ENCODE measurements around the gene EFNA5.
"Not testable (repeated sequence)": the region's sequence is repeated elsewhere in the genome, so short reads cannot be mapped to it uniquely, and the experiment has no call there.

Gene EFNA5

GRCh38 chr5:107365320-107366109 lies 305.2 kb downstream of the EFNA5 start:
- DNase-seq (ENCODE audit: low spot score): no peak

GRCh38 chr5:107364443-107365319 lies 306.1 kb downstream of the EFNA5 start:
- DNase-seq (ENCODE audit: low spot score): no peak

- no peak for DNase-seq (ENCODE audit: low spot score)
Measured at GRCh38 chr5:107363768-107364167, 307.0 kb downstream of the EFNA5 start.

- no peak for DNase-seq (ENCODE audit: low spot score)
Measured at GRCh38 chr5:107361945-107362344, 308.8 kb downstream of the EFNA5 start.

GRCh38 chr5:107359916-107360234 lies 310.9 kb downstream of the EFNA5 start:
- no peak for DNase-seq (ENCODE audit: low spot score)

GRCh38 chr5:107359033-107359915 lies 311.5 kb downstream of the EFNA5 start:
- DNase-seq (ENCODE audit: low spot score): no peak

GRCh38 chr5:107356891-107357290 lies 313.8 kb downstream of the EFNA5 start:
- no peak for DNase-seq (ENCODE audit: low spot score)

GRCh38 chr5:107352576-107352975 lies 318.2 kb downstream of the EFNA5 start:
- DNase-seq (ENCODE audit: low spot score): no peak

- not testable (repeated sequence) for DNase-seq (ENCODE audit: low spot score)
Measured at GRCh38 chr5:107346580-107346979, 324.2 kb downstream of the EFNA5 start.

- DNase-seq (ENCODE audit: low spot score): no peak
Measured at GRCh38 chr5:107342371-107342770, 328.4 kb downstream of the EFNA5 start.

GRCh38 chr5:107341376-107342084 lies 329.2 kb downstream of the EFNA5 start:
- no peak for DNase-seq (ENCODE audit: low spot score)

- DNase-seq (ENCODE audit: low spot score): no peak
Measured at GRCh38 chr5:107340631-107341030, 330.1 kb downstream of the EFNA5 start.

- no peak for DNase-seq (ENCODE audit: low spot score)
Measured at GRCh38 chr5:107338335-107338734, 332.4 kb downstream of the EFNA5 start.

GRCh38 chr5:107337281-107337680 lies 333.5 kb downstream of the EFNA5 start:
- no peak for DNase-seq (ENCODE audit: low spot score)

- no peak for DNase-seq (ENCODE audit: low spot score)
Measured at GRCh38 chr5:107331882-107332281, 338.9 kb downstream of the EFNA5 start.

GRCh38 chr5:107331312-107331711 lies 339.4 kb downstream of the EFNA5 start:
- no peak for DNase-seq (ENCODE audit: low spot score)

- DNase-seq (ENCODE audit: low spot score): no peak
Measured at GRCh38 chr5:107330903-107331302, 339.8 kb downstream of the EFNA5 start.

GRCh38 chr5:107329850-107330249 lies 340.9 kb downstream of the EFNA5 start:
- DNase-seq (ENCODE audit: low spot score): no peak

All from iPS-NIHi11 (cell line).